Activated T-helper 9 cell treated with anti-CD3 and anti-CD28 coated beads, Interleukin-2, amount 50 U/mL, for 16 hours (primary cell): ENCODE results near the gene MYMK.

Experiments used
- DNase-seq: peaks from one replicate; pipeline ENCODE4 v3.0.0-alpha.2; 2020; ENCODE audit warnings: low read depth

MYMK gene

DNA sequence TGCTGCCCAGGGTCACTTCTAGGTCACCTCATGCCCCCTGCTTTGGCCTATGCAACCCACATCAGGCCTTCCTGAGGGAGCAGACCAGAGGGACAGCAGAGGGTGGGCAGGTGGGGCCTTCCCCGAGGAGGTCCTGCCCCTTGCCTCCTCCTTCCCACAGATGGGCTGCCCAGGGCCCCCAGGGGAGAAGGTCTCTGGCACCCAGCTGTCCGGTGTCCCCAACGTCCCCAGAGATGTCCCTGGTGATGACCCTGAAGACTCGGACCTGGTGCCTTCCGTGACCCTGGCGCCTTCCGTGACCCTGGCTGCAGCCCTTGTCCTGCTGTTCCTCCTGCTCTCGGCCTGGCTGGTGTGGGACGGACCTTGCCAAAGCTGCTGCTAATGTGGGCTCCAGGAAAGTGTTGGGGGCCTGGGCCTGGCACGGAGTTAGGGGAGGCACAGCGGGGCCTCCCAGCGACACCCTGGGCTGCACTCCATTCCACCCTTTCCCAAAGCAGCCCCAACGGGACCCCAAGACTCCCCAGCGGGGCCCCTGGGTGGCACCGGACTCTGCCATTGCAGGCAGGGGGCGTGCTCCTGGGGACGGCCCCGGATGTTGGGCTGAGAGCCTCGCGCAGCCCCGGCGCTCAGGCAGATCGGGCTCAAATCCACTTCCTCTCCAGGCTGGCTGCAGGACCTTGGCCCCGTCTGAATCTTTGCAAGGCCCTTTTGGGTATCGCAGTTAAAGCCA is 39.1 kb downstream of the MYMK start:
- no peak for DNase-seq

DNA sequence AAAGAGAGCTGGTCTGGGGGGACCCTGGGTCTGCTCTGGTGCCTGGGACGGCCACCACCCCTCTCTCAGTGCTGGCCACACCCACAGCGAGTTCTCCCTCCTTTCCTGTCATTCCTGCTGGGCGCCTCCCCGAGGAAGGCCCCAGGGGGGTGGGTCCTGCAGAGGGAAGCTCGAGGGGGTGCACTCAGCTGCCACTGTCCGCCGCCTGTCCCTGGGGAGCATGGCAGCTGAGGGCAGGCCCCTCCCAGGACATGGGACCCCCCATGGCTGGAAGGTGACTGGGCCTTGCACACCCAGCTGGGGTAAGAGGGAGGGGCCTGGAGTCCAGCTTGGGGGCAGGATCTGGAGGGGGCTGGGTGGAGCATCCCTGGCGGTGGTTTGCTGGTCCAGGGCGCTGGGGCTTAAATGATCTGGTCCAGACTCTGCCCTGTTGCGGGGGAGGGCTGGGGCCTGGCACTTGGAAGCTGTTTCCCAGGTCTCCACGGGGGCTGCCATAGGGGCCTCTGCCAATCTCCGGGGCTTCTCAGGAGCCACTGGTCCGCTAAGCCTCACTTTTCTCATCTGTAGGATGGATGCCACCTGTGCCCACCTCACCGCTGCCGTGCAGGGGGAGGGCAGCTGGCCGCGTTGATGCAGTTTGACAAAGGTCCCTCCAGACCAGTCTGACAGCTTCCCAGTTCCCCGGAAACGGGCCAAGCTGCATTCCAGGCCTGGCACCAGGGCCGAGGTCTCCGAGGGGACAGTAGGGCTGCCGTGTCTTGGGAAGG is 39.9 kb downstream of the MYMK start:
- DNase-seq: no peak

DNA sequence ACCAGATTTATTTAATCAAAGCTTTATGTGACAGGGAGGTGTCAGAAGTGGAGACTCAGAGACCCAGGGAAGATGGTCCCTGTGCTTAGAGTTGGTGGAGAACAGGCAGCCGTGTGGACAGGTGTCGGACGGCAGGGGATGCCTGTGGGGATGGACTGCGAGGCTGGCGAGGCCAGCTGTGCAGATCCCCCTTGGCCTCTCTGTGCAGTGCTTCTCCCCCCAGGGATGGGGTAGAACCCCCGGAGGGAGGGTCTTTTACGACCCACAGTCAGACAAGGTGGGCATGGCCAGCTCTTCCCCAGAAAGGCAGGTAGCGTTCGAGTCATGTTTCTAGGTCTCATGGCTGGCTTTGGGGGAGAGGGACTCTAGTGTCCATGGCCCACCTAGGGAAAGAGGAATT is 41.1 kb downstream of the MYMK start:
- no peak for DNase-seq

DNA sequence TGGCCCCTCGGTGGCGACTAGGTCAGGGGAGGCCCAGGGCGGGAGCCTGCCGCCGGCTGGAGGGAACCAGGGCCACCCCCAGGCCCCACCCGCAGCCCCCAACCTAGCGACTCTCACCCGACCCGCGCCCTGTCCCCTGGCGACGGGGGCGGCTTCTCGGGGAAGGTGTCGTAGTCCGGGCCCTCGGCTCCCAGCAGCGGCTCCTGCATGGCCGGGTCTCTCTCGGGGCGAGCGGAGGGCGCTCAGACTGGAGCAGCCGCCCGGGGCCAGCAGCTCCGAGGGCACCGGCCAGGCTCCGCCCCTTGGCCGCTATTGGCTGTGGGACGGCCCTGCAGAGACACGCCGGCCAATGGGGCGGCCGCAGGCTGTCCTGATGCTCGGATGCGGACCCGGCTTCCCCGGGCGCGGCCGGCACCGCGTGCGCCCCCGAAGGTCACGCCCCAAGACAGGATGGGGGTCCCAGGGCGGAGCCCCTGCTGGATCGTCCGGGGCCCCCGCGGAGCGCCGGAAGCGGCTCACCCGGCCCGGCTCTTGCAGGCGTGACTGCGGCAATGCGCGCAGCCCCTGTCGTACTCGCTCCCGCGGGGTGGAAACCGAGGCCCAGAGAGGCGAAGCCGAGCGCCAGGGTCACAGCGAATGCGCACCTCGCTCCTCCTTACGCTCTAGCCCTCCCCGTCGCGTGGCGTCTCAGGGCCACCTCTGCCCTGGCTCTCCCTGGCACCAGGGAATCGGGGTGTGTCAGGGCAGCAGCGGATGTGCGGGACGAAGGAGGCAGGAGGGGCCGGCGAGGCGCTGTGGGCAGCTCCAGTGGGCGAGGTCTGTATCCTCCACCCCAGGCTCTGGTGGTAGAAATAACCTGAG is 45.7 kb downstream of the MYMK start, which contains the start of gene SLC2A6:
SLC2A6 (minus strand) TSS at position 249 of the 861 bp plus-strand sequence; CDS start at position 209, 40 bp downstream.
- DNase-seq: peak; percentile 73

DNA sequence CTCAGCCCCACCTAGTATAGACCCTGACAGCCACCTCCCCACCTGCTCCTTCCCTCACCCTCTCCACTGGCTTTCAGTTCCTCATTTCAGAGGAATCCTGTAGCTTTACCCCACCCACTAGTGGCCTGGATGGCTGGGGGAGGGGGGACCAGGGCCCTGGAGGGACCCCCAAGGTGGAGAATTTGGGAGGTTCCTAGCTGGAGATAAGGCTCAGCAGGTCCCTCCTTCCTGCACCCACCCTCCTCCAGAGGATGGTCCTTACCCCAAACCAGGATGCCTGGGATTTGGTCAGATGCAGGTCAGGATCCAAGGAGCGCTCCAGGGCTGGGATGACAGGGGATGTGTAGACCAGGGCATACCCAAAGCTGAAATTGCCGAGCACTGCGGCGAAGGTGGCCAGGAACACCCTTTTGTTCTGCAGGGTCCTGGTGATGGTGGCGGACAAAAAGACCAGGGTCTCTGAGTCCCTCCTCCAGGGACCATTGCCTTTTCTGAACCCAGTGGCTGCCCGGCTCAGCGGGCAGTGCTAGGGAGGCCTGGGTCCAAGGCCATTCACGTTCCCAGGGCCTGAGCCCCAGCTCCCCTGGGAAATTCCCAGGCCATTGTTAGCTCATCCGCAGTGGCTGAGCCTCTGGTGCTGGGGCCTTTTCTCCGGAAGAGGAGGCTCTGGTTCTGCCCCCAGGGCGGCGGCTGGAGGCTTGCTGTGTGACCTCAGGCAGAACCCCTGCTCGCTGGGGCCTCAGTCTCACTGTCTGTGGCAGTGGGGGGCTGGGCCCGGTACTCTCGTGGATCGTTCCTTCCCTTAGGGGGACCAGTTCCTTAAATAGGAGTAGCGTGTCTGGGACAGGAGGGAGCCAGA is 46.5 kb downstream of the MYMK start:
- DNase-seq: no peak

DNA sequence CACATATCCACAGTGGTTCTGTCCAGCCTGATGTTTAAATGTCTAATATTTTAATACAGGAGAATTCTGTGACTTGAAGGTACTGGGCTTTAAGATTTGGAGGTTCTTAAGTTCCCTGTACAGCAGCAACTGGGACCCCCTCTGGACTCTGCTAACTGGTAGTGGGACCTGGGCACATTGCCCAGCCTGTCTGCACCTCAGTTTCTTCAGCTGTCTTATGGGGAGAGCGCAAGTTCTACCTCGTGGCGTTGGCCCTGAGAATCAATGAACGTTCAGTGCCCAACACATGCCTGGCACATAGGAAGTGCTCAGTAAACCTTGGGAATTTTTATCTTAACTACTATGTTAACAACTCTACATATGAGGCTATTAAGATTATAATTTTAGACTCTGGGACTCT is 47.3 kb downstream of the MYMK start:
- DNase-seq: no peak

DNA sequence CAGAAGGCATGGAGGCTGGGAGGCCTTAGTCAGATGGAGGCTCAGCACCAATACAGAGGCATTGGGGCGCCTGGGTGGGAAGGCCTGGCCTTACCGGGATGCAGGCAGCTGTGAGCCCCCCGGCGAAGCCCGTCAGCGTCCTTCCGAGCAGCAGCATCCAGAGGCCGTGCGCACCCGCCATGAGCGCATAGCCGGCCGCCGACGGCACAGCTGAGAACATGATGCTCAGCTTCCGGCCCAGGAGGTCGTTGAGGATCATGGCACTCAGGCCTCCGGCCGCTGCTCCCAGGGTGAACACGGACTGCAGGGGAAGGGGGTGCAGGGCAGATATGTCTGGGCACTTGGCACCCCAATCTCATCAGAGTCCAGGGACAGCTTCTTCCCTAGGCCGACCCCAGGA is 47.8 kb downstream of the MYMK start:
- DNase-seq: no peak

DNA sequence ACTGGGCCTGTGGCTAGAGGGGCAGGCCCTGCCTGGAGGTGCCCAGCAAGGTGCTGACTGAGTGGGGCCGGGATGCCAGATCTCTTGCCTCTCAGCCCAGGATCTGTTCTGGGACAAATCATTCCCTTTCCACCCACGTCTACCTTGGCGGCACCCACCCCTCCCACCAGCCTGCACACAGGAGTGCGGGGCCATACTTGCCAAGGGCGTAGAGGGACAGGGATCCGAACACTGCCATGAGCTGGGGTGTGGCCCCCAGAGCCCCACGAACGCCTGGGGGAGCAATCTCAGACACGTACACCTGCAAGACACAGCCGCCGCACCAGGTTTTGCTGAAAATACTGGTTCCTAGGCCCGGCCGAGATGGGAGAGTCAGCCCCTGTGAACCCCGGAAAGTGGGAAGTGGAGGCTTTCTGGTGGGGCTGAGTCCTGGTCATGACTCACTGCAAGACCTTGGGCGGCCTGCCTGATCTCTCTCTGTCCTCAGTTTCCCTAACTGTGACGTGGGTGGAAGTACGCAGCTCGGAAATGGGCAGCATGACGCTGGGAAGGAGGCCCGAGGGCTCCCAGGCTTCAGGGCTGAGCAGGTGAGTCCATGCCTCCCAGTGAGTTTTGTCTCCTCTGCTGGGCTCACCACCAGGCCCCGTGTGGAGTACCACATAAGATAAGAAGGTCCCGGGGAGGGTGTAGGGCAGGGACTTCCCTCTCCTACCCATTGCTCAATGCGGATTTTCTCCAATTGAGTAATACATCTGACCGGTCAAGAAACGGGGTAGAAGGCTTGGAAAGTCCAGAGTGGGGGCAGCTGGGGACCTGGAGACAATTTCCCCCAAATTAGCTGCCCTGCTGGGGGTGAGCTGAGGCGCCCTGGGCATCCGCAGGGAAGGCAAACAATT is 48.5 kb downstream of the MYMK start:
- DNase-seq: no peak

DNA sequence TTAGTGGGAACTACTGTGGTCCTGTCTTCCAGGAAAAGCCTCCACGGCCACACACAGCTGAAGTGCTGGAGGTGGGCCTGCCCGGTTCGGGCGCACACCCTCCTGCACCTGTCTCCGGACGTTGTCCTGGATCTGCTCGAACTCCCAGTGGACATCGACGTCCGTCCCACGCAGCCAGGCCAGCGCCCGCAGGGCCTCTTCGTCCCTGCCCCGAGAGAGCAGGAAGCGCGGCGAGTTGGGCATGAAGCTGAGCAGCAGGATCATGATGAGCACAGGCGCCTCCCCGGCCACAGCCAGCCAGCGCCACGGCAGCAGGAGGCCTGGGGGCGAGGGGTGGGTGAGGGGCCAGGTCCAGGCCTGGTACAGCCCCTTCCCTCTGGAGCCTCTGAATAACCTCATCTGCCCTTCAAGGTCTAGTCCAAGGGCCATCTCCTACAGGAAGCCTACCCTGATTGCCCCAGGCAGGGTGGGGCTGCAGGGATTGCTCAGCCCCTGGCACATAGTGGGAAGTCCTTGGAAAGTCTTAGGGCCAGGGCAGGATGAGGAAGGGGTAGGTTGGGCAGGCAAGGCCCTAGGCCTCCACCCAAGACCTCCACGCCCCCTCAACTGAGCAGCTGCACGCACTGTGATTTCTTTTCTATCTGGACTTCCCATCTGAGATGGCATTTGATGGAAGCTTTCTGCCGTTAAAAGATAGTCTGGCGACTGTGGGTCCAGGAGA is 49.3 kb downstream of the MYMK start:
- DNase-seq: no peak

DNA sequence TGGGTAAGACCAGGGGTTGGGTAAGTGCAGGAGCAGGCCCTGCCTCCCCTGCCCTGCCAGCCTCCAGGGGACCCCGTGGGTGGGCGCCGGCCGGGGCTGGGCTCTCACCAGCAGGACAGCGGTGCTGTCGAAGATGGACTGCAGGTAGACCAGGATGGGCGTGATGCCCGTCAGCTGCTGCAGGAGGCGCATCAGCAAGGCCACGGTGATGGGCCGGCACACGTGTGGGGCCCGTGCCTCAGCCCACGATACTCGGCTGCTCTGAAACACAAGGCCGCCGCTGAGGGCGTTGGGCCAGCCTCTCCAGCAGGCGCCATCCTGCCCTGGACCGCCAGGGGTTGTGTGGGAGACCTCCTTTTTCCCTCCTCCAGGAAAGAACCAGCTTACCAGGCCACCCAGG is 49.9 kb downstream of the MYMK start:
- no peak for DNase-seq

DNA sequence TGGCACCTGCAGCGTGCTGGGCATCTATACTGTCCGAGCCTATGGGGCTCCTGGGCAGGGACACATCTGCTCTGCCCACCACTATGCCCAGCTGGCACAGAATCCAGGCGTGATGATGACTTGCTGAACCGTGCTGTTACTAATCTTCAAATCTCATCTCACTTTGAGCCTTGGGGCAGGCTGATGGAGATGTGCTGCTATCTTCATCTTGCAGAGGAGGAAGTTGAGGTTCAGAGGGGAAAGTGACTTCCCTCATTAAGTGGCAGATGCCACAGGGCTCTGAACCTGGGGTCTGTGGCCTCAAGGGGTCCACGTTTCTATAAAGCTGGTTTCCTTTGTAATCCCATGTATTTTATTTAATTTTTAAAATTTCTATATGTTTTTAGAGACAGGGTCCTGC is 50.5 kb downstream of the MYMK start:
- no peak for DNase-seq

DNA sequence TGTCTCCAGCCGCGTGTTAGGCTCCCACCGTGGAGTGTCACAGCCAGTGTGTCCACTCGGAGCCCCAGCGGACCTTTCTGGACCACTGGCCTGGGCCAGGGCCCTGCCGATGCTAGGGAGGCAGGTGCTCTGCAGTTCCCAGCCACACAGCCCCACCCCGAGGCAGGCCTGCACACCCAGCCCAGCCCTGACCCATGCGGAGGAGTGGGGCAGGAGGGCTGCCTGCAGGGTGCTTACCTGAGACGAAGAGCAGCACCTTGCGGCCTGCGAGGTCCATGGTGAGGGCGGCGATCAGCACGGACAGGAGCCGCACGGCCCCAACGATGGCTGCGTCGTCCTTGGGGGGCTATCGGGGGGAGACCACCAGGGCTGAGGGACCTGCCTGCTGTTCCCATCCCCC is 51.0 kb downstream of the MYMK start:
- no peak for DNase-seq

DNA sequence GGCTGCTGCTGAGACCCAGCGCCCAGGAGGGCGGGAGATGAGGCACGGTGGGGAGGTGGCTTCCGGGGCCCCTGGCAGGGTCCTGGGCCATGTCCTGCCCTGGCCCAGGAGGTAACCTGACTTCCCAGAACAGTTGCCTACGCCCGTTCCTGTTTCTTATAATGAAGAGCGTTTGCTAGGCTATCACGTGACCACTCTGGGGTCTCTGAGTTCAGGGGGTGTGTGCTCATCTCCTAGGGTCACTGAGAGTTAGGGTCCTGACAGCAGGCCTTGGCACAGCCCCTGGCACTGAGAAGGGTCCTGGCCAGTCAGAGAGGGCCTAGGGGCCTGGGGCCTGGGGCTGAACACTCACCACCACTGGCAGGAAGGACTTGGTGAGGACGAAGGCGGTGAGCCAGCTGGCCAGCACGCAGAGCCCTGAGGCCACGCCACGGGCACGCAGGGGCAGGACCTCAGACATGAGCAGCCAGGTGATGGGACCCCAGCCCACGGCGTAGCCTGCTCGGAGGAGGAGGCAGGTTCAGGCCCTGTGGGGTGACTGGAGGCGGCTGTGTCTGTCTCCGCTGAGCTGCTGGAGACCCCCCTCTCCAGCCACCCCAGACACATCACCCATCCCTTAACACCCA is 51.9 kb downstream of the MYMK start:
- no peak for DNase-seq

DNA sequence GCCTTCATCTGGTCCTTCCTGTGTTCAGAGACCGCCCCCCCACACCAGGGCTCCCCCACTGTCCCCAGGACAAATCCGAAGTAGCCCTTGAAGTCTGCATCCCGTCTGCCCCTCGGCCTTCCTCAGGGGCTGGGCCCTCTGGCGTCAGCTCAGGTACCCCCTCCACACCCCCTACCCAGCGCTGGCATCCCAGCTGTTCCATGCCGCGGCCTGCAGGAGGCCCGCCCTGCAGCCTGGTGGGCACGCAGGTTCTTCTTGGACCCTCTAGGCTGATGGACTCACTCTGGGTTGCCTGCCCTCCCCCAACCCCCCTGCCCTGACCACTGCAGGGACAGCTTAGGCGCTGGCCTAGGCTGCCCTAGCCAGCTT is 52.5 kb downstream of the MYMK start:
- DNase-seq: no peak

DNA sequence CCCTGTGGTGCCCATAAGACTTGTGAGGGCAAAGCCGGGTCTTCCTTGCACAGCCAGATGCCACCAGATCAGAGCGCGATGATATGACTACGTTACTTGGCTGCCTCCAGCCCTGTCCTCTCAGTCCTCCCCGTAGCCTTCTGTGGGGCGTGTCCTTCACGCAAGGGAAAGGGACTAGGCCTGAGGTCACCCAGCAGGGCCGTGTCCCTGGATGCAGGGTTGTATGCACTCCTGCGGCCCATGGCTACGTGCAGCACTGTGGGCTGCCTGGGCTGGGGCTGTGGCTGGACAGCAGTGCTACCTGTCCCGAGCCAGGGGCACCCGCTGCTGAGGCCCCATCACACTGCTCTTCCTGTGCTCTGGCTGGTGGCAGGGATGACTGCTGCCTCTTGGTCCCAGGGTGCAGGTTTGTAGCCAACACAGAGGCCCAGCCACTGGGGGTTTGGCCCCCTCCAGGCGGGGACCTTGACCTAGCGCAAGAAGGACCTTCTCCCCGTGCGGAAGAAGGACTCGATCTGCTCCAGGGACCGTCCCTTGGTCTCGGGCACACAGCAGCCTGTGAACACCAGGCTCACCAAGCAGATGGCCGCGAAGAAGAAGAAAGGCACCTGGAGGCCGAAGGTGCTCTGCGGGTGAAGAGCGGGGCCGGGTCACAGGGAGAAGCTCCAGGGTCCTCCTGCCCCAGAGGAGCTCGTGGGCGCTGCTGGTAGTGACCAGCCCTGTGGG is 53.0 kb downstream of the MYMK start:
- no peak for DNase-seq

DNA sequence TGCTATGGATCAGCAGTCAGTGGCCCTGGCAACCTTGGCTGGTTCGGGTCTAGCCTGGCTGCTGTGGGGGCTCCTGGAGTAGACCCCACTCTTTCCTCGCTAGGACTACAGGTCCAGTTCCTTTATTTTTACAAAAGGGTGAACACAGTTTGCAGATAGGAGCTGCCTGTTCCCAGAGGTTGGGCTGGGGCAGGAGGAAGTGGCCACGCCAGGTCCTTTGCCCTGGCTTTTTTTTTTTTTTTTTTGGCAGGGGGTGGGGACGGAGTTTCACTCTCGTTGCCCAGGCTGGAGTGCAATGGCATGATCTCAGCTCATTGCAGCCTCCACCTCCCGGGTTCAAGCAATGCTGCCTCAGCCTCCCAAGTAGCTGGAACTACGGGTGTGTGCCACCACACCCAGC is 53.8 kb downstream of the MYMK start:
- no peak for DNase-seq

DNA sequence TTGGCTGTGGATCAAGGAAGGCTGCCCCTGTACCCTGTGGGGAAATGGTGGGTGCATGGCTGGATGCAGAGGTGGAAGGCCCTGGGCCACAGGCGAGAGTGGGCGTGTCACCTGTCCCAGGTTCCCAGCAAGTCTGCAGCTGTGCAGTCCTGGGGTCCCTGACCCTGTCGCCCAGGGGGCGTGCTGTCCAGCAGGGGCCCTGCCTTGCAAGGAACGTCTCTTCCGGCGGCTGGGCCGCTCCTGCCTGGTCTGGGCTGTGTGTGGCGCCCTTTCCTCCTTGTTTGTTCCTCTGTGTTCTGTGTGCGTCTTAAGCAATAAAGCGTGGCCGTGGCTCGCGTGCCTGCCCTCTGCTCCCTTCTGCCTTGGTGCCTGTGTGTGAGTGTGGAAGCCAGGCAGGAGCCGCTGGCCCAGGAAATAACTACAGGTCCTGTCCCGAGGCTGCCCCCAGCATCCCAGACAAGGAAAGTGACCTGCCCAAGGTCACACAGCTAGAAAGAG is 54.3 kb downstream of the MYMK start:
- no peak for DNase-seq

DNA sequence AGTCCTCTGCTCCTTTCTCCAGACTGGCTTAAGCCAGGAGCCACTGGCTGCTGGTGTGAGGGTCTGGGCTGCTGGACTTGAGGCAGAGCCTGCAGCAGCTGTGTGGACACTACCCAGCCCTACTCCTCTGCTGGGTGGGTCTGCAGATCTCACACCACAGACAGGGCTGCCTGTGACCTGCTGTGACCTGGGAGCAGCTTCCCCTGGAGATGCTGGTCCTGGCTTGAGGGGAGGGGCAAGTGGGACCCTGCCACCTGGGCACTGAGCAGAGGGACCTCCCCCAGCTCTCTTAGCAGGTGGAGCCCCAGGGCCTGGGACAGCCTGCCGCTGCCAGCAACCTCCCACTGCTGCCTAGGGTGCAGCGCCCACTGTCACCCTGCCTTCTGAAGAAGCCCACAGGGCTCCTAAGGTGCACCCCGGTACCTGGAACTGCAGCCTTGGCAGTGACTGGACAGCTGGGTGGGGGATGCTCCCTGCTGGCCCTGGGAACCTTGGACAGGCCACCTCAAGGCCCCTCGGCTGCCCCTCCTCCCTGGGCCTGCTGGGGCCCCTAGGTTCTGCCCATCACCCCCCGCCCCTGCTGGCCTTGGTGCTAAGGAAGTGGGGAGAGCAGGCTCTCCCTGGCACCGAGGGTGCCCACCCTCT is 55.9 kb downstream of the MYMK start:
- DNase-seq: no peak
